ENCODE results near the gene ARHGEF12.

Gene ARHGEF12

GRCh38 chr11:120431633-120432032, 95.4 kb downstream of the ARHGEF12 start:
- DNase-seq, result peak; percentile 8

GRCh38 chr11:120432056-120433018, 96.1 kb downstream of the ARHGEF12 start:
- peak; percentile 12 for DNase-seq

- no peak for DNase-seq
Observed at GRCh38 chr11:120441592-120441991, 105.4 kb downstream of the ARHGEF12 start.

GRCh38 chr11:120442031-120442430, 105.8 kb downstream of the ARHGEF12 start:
- DNase-seq, result no peak

GRCh38 chr11:120446802-120447201, 110.6 kb downstream of the ARHGEF12 start:
- DNase-seq, result no peak

GRCh38 chr11:120448240-120448639, 112.0 kb downstream of the ARHGEF12 start:
- DNase-seq, result no peak

GRCh38 chr11:120455487-120455886, 119.3 kb downstream of the ARHGEF12 start:
- DNase-seq, result no peak

GRCh38 chr11:120457996-120458395, 121.8 kb downstream of the ARHGEF12 start:
- no peak for DNase-seq

- no peak for DNase-seq
Observed at GRCh38 chr11:120462825-120463224, 126.6 kb downstream of the ARHGEF12 start.

- no peak for DNase-seq
Observed at GRCh38 chr11:120465921-120466534, 129.8 kb downstream of the ARHGEF12 start.

- no peak for DNase-seq
Observed at GRCh38 chr11:120467627-120468026, 131.4 kb downstream of the ARHGEF12 start.

GRCh38 chr11:120471131-120471530, 134.9 kb downstream of the ARHGEF12 start:
- DNase-seq, result no peak

GRCh38 chr11:120471994-120472393, 135.8 kb downstream of the ARHGEF12 start:
- no peak for DNase-seq

GRCh38 chr11:120473503-120473902, 137.3 kb downstream of the ARHGEF12 start:
- DNase-seq, result no peak

- no peak for DNase-seq
Observed at GRCh38 chr11:120482149-120482548, 145.9 kb downstream of the ARHGEF12 start.

- no peak for DNase-seq
Observed at GRCh38 chr11:120484722-120485121, 148.5 kb downstream of the ARHGEF12 start.

- no peak for DNase-seq
Observed at GRCh38 chr11:120486138-120486537, 149.9 kb downstream of the ARHGEF12 start.

- no peak for DNase-seq
Observed at GRCh38 chr11:120489799-120490198, 153.6 kb downstream of the ARHGEF12 start.

- DNase-seq, result no peak
Observed at GRCh38 chr11:120492486-120492885, 156.3 kb downstream of the ARHGEF12 start.

- no peak for DNase-seq
Observed at GRCh38 chr11:120494595-120494994, 158.4 kb downstream of the ARHGEF12 start.

GRCh38 chr11:120499088-120499487, 162.9 kb downstream of the ARHGEF12 start:
- DNase-seq, result no peak

- no peak for DNase-seq
Observed at GRCh38 chr11:120499859-120500258, 163.6 kb downstream of the ARHGEF12 start.

- no peak for DNase-seq
Observed at GRCh38 chr11:120500414-120501071, 164.3 kb downstream of the ARHGEF12 start.

- DNase-seq, result no peak
Observed at GRCh38 chr11:120501440-120501839, 165.2 kb downstream of the ARHGEF12 start.
